SK-N-SH (cell line): ENCODE results near the gene ARSJ. TPM values are rescaled to one million over a fixed set of nuclear protein-coding genes. Genes with fewer than 3 reads are reported as not detected.

ENCODE experiments used
- CTCF ChIA-PET: fragments of 300-600, 350-600 bp; formaldehyde crosslinking; extraction: SDS; loops from one replicate; lab custom pipeline; 2021; lab: Yijun Ruan, JAX
- POLR2A ChIA-PET: fragments of 350-600 bp; sonication (Branson Sonifier 250); formaldehyde crosslinking; extraction: SDS; loops from one replicate; lab custom pipeline; 2020; ENCODE audit warnings: antibody characterized with exemption, inconsistent platforms; lab: Yijun Ruan, JAX
- DNase-seq: peaks from one replicate; pipeline ENCODE4 v3.0.0; 2012
- H2AFZ ChIP-seq: fragments of 200-600 bp; sonication (generic); 2 replicates; pipeline ENCODE4 v1.8.1; 2016; ENCODE audit warnings: antibody characterized with exemption, mild to moderate bottlenecking, low read depth
- H3F3A ChIP-seq: fragments of 200-600 bp; sonication (generic); replicated peaks from 2 replicates; pipeline ENCODE3; 2016; ENCODE audit warnings: antibody characterized with exemption, mild to moderate bottlenecking; ENCODE audit not compliant: insufficient read depth
- H3K27ac ChIP-seq, 2 experiments: fragments of 200-500 bp in 1 of 2; fragments of 200-600 bp in 1 of 2; sonication (Bioruptor generic) in 1 of 2; sonication (generic), shearing (Covaris generic) in 1 of 2; 2 replicates each; pipeline versions ENCODE4 v1.5.1 to v1.6.1; 2014 to 2016; ENCODE audit warnings: low read depth in 2 of 2, inconsistent platforms in 1 of 2, low read length in 1 of 2, mild to moderate bottlenecking in 1 of 2, mixed read lengths in 1 of 2
- H3K27me3 ChIP-seq: fragments of 200-600 bp; sonication (generic), shearing (Covaris generic); 2 replicates; pipeline ENCODE4 v1.6.1; 2016; ENCODE audit warnings: mixed run types; ENCODE audit not compliant: insufficient read depth
- H3K36me3 ChIP-seq, 2 experiments: fragments of 200-500 bp in 1 of 2; fragments of 200-600 bp in 1 of 2; sonication (Bioruptor generic) in 1 of 2; sonication (generic) in 1 of 2; replicated peaks in 1 of 2; 2 replicates each; pipeline versions ENCODE3 to v1.5.1; 2014 to 2016; ENCODE audit warnings: low read length in 1 of 2, mild to moderate bottlenecking in 1 of 2; ENCODE audit not compliant: insufficient read depth in 2 of 2, control insufficient read depth in 1 of 2
- H3K4me1 ChIP-seq, 2 experiments: fragments of 200-500 bp in 1 of 2; fragments of 200-600 bp in 1 of 2; sonication (Bioruptor generic) in 1 of 2; sonication (generic), shearing (Covaris generic) in 1 of 2; 2 replicates each; pipeline versions ENCODE4 v1.5.1 to v1.6.1; 2014 to 2016; ENCODE audit warnings: low read depth in 1 of 2, low read length in 1 of 2, mixed run types in 1 of 2; ENCODE audit not compliant: insufficient read depth in 2 of 2, control insufficient read depth in 1 of 2
- H3K4me2 ChIP-seq: fragments of 200-600 bp; sonication (generic), shearing (Covaris generic); 2 replicates; pipeline ENCODE4 v1.6.1; 2017; ENCODE audit warnings: mixed run types
- H3K4me3 ChIP-seq, 2 experiments: fragments of 200-500 bp in 1 of 2; fragments of 200-600 bp in 1 of 2; sonication (Bioruptor generic) in 1 of 2; sonication (generic), shearing (Covaris generic) in 1 of 2; 2 replicates each; pipeline versions ENCODE4 v1.5.1 to v1.8.1; 2014 to 2016; ENCODE audit warnings: low read depth in 2 of 2, inconsistent platforms in 1 of 2, low read length in 1 of 2, mild to moderate bottlenecking in 1 of 2, mixed read lengths in 1 of 2, moderate library complexity in 1 of 2
- H3K79me2 ChIP-seq: fragments of 200-600 bp; sonication (generic); 2 replicates; pipeline ENCODE4 v1.8.1; 2017; ENCODE audit warnings: mild to moderate bottlenecking; ENCODE audit not compliant: insufficient read depth
- H3K9ac ChIP-seq: fragments of 200-600 bp; sonication (generic); 2 replicates; pipeline ENCODE4 v1.6.1; 2017; ENCODE audit warnings: mixed run types
- H3K9me2 ChIP-seq: fragments of 200-600 bp; sonication (generic); 2 replicates; pipeline ENCODE4 v1.6.1; 2017; ENCODE audit warnings: mixed run types
- H3K9me3 ChIP-seq: fragments of 200-600 bp; sonication (generic); 2 replicates; pipeline ENCODE4 v1.6.1; 2017; ENCODE audit warnings: mixed run types, mild to moderate bottlenecking, moderate library complexity
- H4K20me1 ChIP-seq: fragments of 200-600 bp; sonication (generic); 2 replicates; pipeline ENCODE4 v1.6.1; 2017; ENCODE audit warnings: mild to moderate bottlenecking, mixed run types; ENCODE audit not compliant: insufficient read depth
- CTCF ChIP-seq: fragments of 200-600 bp; sonication (generic); IDR thresholded peaks from 2 replicates; pipeline ENCODE4 v1.6.1; 2017; ENCODE audit warnings: antibody characterized with exemption, mild to moderate bottlenecking, moderate library complexity
- ELF1 ChIP-seq: IDR thresholded peaks from 2 replicates; pipeline ENCODE4 v1.4.0; 2012
- EP300 ChIP-seq, 2 experiments: IDR thresholded peaks; 2 replicates each; pipeline versions ENCODE4 v1.4.0 to v1.6.1; 2012; ENCODE audit warnings: borderline replicate concordance in 1 of 2, low read depth in 1 of 2, low read length in 1 of 2
- EZH2phosphoT487 ChIP-seq: fragments of 200-600 bp; sonication (generic); IDR thresholded peaks from 2 replicates; pipeline ENCODE4 v1.6.1; 2017; ENCODE audit warnings: low read depth, mixed run types, mild to moderate bottlenecking, antibody characterized with exemption, moderate library complexity, borderline replicate concordance
- MAX ChIP-seq: IDR thresholded peaks from 2 replicates; pipeline ENCODE4 v1.4.0; 2012; ENCODE audit warnings: low read depth
- MXI1 ChIP-seq: IDR thresholded peaks from 2 replicates; pipeline ENCODE4 v1.6.1; 2012; ENCODE audit warnings: mild to moderate bottlenecking, low read depth, low read length, improper control_type of control experiment
- PBX3 ChIP-seq: IDR thresholded peaks from 2 replicates; pipeline ENCODE4; 2012
- POLR2AphosphoS5 ChIP-seq: IDR thresholded peaks from 2 replicates; pipeline ENCODE4 v1.6.1; 2012; ENCODE audit warnings: low read depth, low read length
- RAD21 ChIP-seq: IDR thresholded peaks from 2 replicates; pipeline ENCODE4 v1.6.1; 2012; ENCODE audit warnings: mild to moderate bottlenecking, low read length
- SMC3 ChIP-seq: IDR thresholded peaks from 2 replicates; pipeline ENCODE4 v1.6.1; 2012; ENCODE audit warnings: low read depth, low read length, improper control_type of control experiment
- TCF12 ChIP-seq: IDR thresholded peaks from 2 replicates; pipeline ENCODE4 v1.4.0; 2012
- TEAD4 ChIP-seq: IDR thresholded peaks from 2 replicates; pipeline ENCODE4 v1.4.0; 2012; ENCODE audit warnings: mild to moderate bottlenecking, borderline replicate concordance; ENCODE audit not compliant: insufficient read depth
- USF2 ChIP-seq: fragments of 150-350 bp; IDR thresholded peaks from 2 replicates; pipeline ENCODE4 v1.6.1; 2017; ENCODE audit warnings: antibody characterized with exemption, low read length, low read depth, borderline replicate concordance
- YY1 ChIP-seq: IDR thresholded peaks from 2 replicates; pipeline ENCODE4 v1.4.0; 2012; ENCODE audit warnings: low read depth, mild to moderate bottlenecking
- WGBS: methylation state at CpG from one replicate; pipeline ENCODE4 v1.1.6; 2017; ENCODE audit warnings: low lambda C conversion rate; 5-methylcytosine and 5-hydroxymethylcytosine counted together
- polyA plus RNA-seq, 3 experiments: library from polyadenylated mRNA; depleted of rRNA; stranded (reverse); fragments of >200 nt; gene quantifications; 2 replicates each; pipeline ENCODE4 v1.2.3, GENCODE V29; 2012

The ARSJ gene
- polyA plus RNA-seq, 1 of the 3 experiments (the other 2 are of a cell fraction), result 30.4 TPM

- 56% methylated on average over 2 of the region's 2 CpGs for WGBS
- Histone ChIP-seq H3K4me2 (no peak overlapping the region), H3F3A (peaks cover 16% of the 10 kb centered on the region), H3K9ac (no peak overlapping the region), H3K9me3 (0 out of 2 replicates have a peak, but pooled peaks cover 5% of the 10 kb centered on the region), H3K4me3 (no peak overlapping the region), H3K79me2 (no peaks in the 10 kb centered on the region), H4K20me1 (no peaks in the 10 kb centered on the region), H2AFZ (no peak overlapping the region), H3K9me2 (no peaks in the 10 kb centered on the region), H3K4me1 (peaks cover 0 to 8% of the 10 kb centered on the region in 2 experiments; a peak in 2 of 4 replicates), H3K27ac (peak overlapping the region in 1 of 2 experiments; percentile 17; a peak in 1 of 4 replicates), H3K27me3 (no peaks in the 10 kb centered on the region), H3K36me3 (peaks cover 0 to 6% of the 10 kb centered on the region in 2 experiments)
- no peak for DNase-seq
- no peak for TF ChIP-seq YY1
- TF ChIP-seq RAD21, result no peak
- no peak for TF ChIP-seq EP300 (IDR thresholded peaks at IDR 0.05; ENCODE audit: borderline replicate concordance in 1 of 2, low read depth in 1 of 2, low read length in 1 of 2)
- TF ChIP-seq MAX, result no peak
- TF ChIP-seq TCF12, result no peak
- no peak for TF ChIP-seq POLR2AphosphoS5
- POLR2A ChIA-PET, result no interaction called here
- CTCF ChIA-PET, result no interaction called here
Observed at GRCh38 chr4:113881256-113881655, 98.2 kb downstream of the ARSJ start.

GRCh38 chr4:113880240-113881028 is 99.0 kb downstream of the ARSJ start:
- H3K9me3 ChIP-seq, result 0 out of 2 replicates have a peak, but pooled peaks cover 5% of the 10 kb centered on the region
- H4K20me1 ChIP-seq, result no peaks in the 10 kb centered on the region
- H3K36me3 ChIP-seq, result peaks cover 0 to 6% of the 10 kb centered on the region in 2 experiments
- peaks cover 0 to 8% of the 10 kb centered on the region in 2 experiments; a peak in 2 of 4 replicates for H3K4me1 ChIP-seq
- 92% methylated on average over 3 of the region's 3 CpGs for WGBS
- POLR2A ChIA-PET, result no interaction called here
- no peak overlapping the region for H3K4me3 ChIP-seq
- H3K27ac ChIP-seq, result peak overlapping the region in 1 of 2 experiments; percentile 39; a peak in 1 of 4 replicates
- H3F3A ChIP-seq, result peaks cover 16% of the 10 kb centered on the region
- H3K4me2 ChIP-seq, result no peak overlapping the region
- TF ChIP-seq YY1 (no peak), PBX3 (0 out of 2 replicates have a peak, but pooled peaks have one; percentile 7)
- TF ChIP-seq, all 33 proteins: peak for 1
- Histone ChIP-seq H3K79me2 (no peaks in the 10 kb centered on the region), H3K27me3 (no peaks in the 10 kb centered on the region), H2AFZ (no peak overlapping the region), H3K9me2 (no peaks in the 10 kb centered on the region), H3K9ac (no peak overlapping the region)
- DNase-seq, result no peak
- CTCF ChIA-PET, result no interaction called here

- POLR2A ChIA-PET, result no interaction called here
- Histone ChIP-seq H3K4me2 (no peak overlapping the region), H3K79me2 (no peaks in the 10 kb centered on the region), H4K20me1 (no peaks in the 10 kb centered on the region), H3K27me3 (no peaks in the 10 kb centered on the region), H3K9ac (no peak overlapping the region), H3F3A (peaks cover 16% of the 10 kb centered on the region), H3K27ac (no peak overlapping the region), H3K4me3 (no peak overlapping the region), H3K9me2 (no peaks in the 10 kb centered on the region), H2AFZ (no peak overlapping the region), H3K36me3 (peaks cover 0 to 6% of the 10 kb centered on the region in 2 experiments), H3K4me1 (peaks cover 0 to 8% of the 10 kb centered on the region in 2 experiments; a peak in 2 of 4 replicates), H3K9me3 (0 out of 2 replicates have a peak, but pooled peaks cover 1% of the 10 kb centered on the region)
- peak; percentile 19 for DNase-seq
- CTCF ChIA-PET, result interaction anchor here (0.6 to 1.6 kb wide), 5 partner anchors 21 to 511 kb away, joined by 3 to 8 read pairs (median 4); no protein-coding TSS in a partner anchor
- WGBS, result 45% methylated on average over 3 of the region's 3 CpGs
- TF ChIP-seq RAD21 (peak; percentile 63), EZH2phosphoT487 (no peak), USF2 (no peak), CTCF (peak; percentile 35), PBX3 (no peak), SMC3 (peak; percentile 55; the same call in 1 of the 2 replicates), YY1 (no peak), MXI1 (no peak), TEAD4 (no peak), ELF1 (no peak)
Observed at GRCh38 chr4:113878668-113879067, 100.8 kb downstream of the ARSJ start.
